Stimulated activated naive CD8-positive, alpha-beta T cell treated with anti-CD3 and anti-CD28 coated beads, Interleukin-15, Interleukin-2, amounts not matched to agents 100 ng/mL and 50 ng/mL, for 24 hours (primary cell): Measurements from ENCODE around the gene KIF25.

Experiments
- H3K27ac Mint-ChIP-seq: one replicate; pipeline ENCODE4 v1.8.0; 2021; ENCODE audit warnings: mild to moderate bottlenecking, mixed read lengths
- H3K27me3 Mint-ChIP-seq: one replicate; pipeline ENCODE4 v1.8.0; 2021; ENCODE audit warnings: mixed read lengths
- H3K36me3 Mint-ChIP-seq: one replicate; pipeline ENCODE4 v1.8.0; 2021; ENCODE audit warnings: low read depth, mixed read lengths
- H3K4me1 Mint-ChIP-seq: one replicate; pipeline ENCODE4 v1.8.0; 2021; ENCODE audit warnings: low read depth, mixed read lengths
- H3K4me3 Mint-ChIP-seq: one replicate; pipeline ENCODE4 v1.8.0; 2021; ENCODE audit warnings: mild to moderate bottlenecking, mixed read lengths
- H3K9me3 Mint-ChIP-seq: one replicate; pipeline ENCODE4 v1.8.0; 2021; ENCODE audit warnings: mixed read lengths

Gene KIF25

GRCh38 chr6:168078175-168078942 is 80.9 kb downstream of the KIF25 start:
- Mint-ChIP-seq H3K9me3 (no peaks in the 10 kb centered on the region), H3K4me3 (no peak overlapping the region), H3K36me3 (no peaks in the 10 kb centered on the region), H3K27me3 (no peaks in the 10 kb centered on the region), H3K27ac (no peak overlapping the region), H3K4me1 (no peaks in the 10 kb centered on the region)

- Mint-ChIP-seq H3K36me3 (no peaks in the 10 kb centered on the region), H3K9me3 (no peaks in the 10 kb centered on the region), H3K4me1 (no peaks in the 10 kb centered on the region), H3K27ac (no peak within 1 kb of the TSS), H3K4me3 (no peak within 1 kb of the TSS), H3K27me3 (no peaks in the 10 kb centered on the region)
These were observed 81.5 kb downstream of the KIF25 start, which contains the start of gene FRMD1 for GRCh38 chr6:168078943-168079405. FRMD1 (minus strand) TSS chr6:168079212; CDS start chr6:168079094, 118 bp downstream.

GRCh38 chr6:168080393-168081077 is 83.1 kb downstream of the KIF25 start:
- Mint-ChIP-seq H3K36me3 (no peaks in the 10 kb centered on the region), H3K4me1 (no peaks in the 10 kb centered on the region), H3K27me3 (no peaks in the 10 kb centered on the region), H3K4me3 (no peak overlapping the region), H3K9me3 (no peaks in the 10 kb centered on the region), H3K27ac (no peak overlapping the region)

- Mint-ChIP-seq H3K4me1 (no peaks in the 10 kb centered on the region), H3K9me3 (no peaks in the 10 kb centered on the region), H3K4me3 (no peak overlapping the region), H3K27me3 (no peaks in the 10 kb centered on the region), H3K36me3 (no peaks in the 10 kb centered on the region), H3K27ac (no peak overlapping the region)
These were observed 84.5 kb downstream of the KIF25 start for GRCh38 chr6:168081858-168082546.

GRCh38 chr6:168082860-168083513 is 85.5 kb downstream of the KIF25 start:
- no peaks in the 10 kb centered on the region for H3K4me1 Mint-ChIP-seq
- H3K4me3 Mint-ChIP-seq, result no peak overlapping the region
- H3K36me3 Mint-ChIP-seq, result no peaks in the 10 kb centered on the region
- H3K27ac Mint-ChIP-seq, result no peak overlapping the region
- no peaks in the 10 kb centered on the region for H3K9me3 Mint-ChIP-seq
- no peaks in the 10 kb centered on the region for H3K27me3 Mint-ChIP-seq

GRCh38 chr6:168083514-168083885 is 86.0 kb downstream of the KIF25 start:
- Mint-ChIP-seq H3K36me3 (no peaks in the 10 kb centered on the region), H3K27ac (no peak overlapping the region), H3K27me3 (no peaks in the 10 kb centered on the region), H3K9me3 (no peaks in the 10 kb centered on the region), H3K4me3 (no peak overlapping the region), H3K4me1 (no peaks in the 10 kb centered on the region)

GRCh38 chr6:168084465-168085160 is 87.1 kb downstream of the KIF25 start:
- Mint-ChIP-seq H3K4me3 (no peak overlapping the region), H3K9me3 (no peaks in the 10 kb centered on the region), H3K36me3 (no peaks in the 10 kb centered on the region), H3K4me1 (no peaks in the 10 kb centered on the region), H3K27ac (no peak overlapping the region), H3K27me3 (no peaks in the 10 kb centered on the region)

- Mint-ChIP-seq H3K27ac (no peak overlapping the region), H3K36me3 (no peaks in the 10 kb centered on the region), H3K27me3 (no peaks in the 10 kb centered on the region), H3K9me3 (no peaks in the 10 kb centered on the region), H3K4me1 (no peaks in the 10 kb centered on the region), H3K4me3 (no peak overlapping the region)
These were observed 88.6 kb downstream of the KIF25 start for GRCh38 chr6:168086066-168086465.

GRCh38 chr6:168086616-168087015 is 89.1 kb downstream of the KIF25 start:
- Mint-ChIP-seq H3K27ac (no peak overlapping the region), H3K27me3 (no peaks in the 10 kb centered on the region), H3K36me3 (no peaks in the 10 kb centered on the region), H3K4me1 (no peaks in the 10 kb centered on the region), H3K4me3 (no peak overlapping the region), H3K9me3 (no peaks in the 10 kb centered on the region)

GRCh38 chr6:168087436-168088160 is 90.1 kb downstream of the KIF25 start:
- H3K4me1 Mint-ChIP-seq, result no peaks in the 10 kb centered on the region
- H3K9me3 Mint-ChIP-seq, result no peaks in the 10 kb centered on the region
- no peak overlapping the region for H3K4me3 Mint-ChIP-seq
- H3K27me3 Mint-ChIP-seq, result no peaks in the 10 kb centered on the region
- H3K27ac Mint-ChIP-seq, result no peak overlapping the region
- no peaks in the 10 kb centered on the region for H3K36me3 Mint-ChIP-seq

GRCh38 chr6:168088161-168089053 is 90.9 kb downstream of the KIF25 start:
- Mint-ChIP-seq H3K4me3 (no peak overlapping the region), H3K9me3 (no peaks in the 10 kb centered on the region), H3K4me1 (no peaks in the 10 kb centered on the region), H3K36me3 (no peaks in the 10 kb centered on the region), H3K27ac (no peak overlapping the region), H3K27me3 (no peaks in the 10 kb centered on the region)

GRCh38 chr6:168089186-168090063 is 92.0 kb downstream of the KIF25 start:
- H3K4me1 Mint-ChIP-seq, result no peaks in the 10 kb centered on the region
- H3K4me3 Mint-ChIP-seq, result no peak overlapping the region
- H3K27me3 Mint-ChIP-seq, result no peaks in the 10 kb centered on the region
- H3K27ac Mint-ChIP-seq, result no peak overlapping the region
- H3K36me3 Mint-ChIP-seq, result no peaks in the 10 kb centered on the region
- H3K9me3 Mint-ChIP-seq, result no peaks in the 10 kb centered on the region
